ENCODE results near the gene TMEM176A.
A peak's percentile ranks its signal among the peaks of the same experiment; 100 is the strongest.
"Not testable (repeated sequence)": the region's sequence is repeated elsewhere in the genome, so short reads cannot be mapped to it uniquely, and the experiment has no call there.

The TMEM176A gene

GRCh38 chr7:150800581-150801241 is at the start of gene TMEM176A:
TSS of gene TMEM176A (plus strand) at chr7:150800769. CDS start at chr7:150801551, 782 bp downstream.
- no peak for DNase-seq (ENCODE audit: low read depth)

DNA sequence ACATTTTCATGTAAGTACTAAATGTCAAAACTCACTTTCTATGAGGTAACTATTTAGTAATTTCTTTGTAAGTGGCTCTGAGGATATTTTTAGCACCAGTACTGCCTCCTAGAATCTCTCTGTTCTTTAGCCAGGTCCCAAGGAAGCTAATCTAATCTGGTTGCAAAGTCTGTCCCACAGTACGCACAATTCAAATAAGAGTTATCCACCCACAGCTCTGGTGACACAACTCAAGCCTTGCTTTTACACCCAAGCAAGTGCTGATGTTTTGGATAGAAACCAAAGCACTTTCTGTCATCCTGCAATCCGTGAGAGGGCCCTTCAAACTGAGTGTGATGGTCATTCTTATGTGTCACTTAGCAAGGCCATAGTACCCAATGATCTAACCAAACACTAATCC is 48.9 kb upstream of the TMEM176A start:
- DNase-seq (ENCODE audit: low read depth) = no peak

GRCh38 chr7:150753239-150753638 is 47.3 kb upstream of the TMEM176A start:
- no peak for DNase-seq (ENCODE audit: low read depth)

- no peak for DNase-seq (ENCODE audit: low read depth)
Measured at GRCh38 chr7:150753826-150754603, 46.6 kb upstream of the TMEM176A start.

DNA sequence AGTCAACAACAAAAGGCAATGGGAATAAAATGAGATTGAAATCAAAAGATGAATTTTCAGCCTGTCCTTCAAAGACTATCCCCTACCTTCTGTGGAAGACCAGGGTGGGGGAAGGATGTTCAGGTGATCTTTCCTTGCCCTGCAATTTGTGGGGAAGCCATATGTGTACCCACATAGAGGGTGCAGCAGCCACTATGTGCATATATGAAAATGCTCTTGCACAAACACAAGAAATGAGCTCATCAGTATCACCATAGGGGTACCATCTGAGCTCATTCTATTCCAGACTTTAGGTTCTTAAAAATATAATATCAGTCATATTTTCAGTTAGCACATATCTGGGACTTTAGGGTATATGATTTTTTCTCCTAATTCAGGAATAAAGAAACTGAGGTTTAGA is 45.6 kb upstream of the TMEM176A start:
- no peak for DNase-seq (ENCODE audit: low read depth)

GRCh38 chr7:150755473-150756099 is 45.0 kb upstream of the TMEM176A start:
- peak; percentile 60 for DNase-seq (ENCODE audit: low read depth)

- no peak for DNase-seq (ENCODE audit: low read depth)
Measured at GRCh38 chr7:150756166-150756565, 44.4 kb upstream of the TMEM176A start.

- no peak for DNase-seq (ENCODE audit: low read depth)
Measured at GRCh38 chr7:150756858-150757257, 43.7 kb upstream of the TMEM176A start.

DNA sequence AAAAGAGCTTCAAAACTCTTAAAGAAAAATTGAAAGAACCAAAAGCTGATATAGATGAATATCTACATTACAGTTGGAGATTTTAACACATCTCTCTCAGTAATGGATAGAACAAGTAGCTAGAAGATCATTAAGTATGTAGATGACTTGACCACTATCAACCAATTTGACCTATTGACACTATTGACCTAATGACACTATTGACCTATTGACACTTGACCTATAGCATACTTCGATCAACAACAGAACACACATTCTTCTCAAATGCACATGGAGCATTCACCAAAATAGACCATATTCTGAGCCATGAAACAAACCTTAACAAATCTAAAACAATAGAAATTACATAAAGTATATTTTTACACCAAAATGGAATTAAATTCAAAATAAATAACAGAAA is 41.1 kb upstream of the TMEM176A start:
- DNase-seq (ENCODE audit: low read depth) = no peak

DNA sequence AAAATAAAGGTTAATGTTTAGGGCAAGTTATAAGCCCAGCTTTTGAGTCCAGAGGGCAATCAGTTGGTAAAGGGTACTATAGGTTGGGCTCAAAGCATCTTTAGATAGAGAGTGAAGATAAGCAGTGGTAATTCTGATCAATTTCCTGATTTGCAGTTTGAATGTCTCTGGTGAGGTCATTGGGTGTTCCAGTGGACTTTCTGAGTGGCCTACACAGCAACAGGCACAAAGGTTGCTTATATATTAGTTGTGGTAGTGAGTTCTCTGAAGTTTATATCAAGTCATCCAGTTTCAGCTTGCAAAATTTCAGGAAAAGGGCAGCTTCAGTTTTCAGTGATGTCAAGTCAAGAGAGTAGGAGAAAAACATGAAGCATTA is 34.2 kb upstream of the TMEM176A start:
- no peak for DNase-seq (ENCODE audit: low read depth)

- no peak for DNase-seq (ENCODE audit: low read depth)
Measured at GRCh38 chr7:150769768-150770167, 30.8 kb upstream of the TMEM176A start.

DNA sequence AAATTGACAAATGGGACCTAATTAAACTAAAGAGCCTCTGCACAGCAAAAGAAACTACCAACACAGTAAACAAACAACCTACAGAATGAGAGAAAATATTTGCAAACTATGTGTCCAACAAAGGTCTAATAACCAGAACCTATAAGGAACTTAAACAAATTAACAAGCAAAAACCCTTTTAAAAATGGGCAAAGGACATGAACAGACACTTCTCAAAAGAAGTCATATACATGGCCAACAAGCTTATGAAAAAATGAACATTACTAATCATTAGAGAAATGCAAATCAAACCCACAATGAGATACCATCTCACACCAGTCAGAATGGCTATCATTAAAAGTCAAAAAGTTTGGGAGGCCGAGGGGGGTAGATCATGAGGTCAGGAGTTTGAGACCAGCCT is 26.4 kb upstream of the TMEM176A start:
- DNase-seq (ENCODE audit: low read depth) = not testable (repeated sequence)

DNA sequence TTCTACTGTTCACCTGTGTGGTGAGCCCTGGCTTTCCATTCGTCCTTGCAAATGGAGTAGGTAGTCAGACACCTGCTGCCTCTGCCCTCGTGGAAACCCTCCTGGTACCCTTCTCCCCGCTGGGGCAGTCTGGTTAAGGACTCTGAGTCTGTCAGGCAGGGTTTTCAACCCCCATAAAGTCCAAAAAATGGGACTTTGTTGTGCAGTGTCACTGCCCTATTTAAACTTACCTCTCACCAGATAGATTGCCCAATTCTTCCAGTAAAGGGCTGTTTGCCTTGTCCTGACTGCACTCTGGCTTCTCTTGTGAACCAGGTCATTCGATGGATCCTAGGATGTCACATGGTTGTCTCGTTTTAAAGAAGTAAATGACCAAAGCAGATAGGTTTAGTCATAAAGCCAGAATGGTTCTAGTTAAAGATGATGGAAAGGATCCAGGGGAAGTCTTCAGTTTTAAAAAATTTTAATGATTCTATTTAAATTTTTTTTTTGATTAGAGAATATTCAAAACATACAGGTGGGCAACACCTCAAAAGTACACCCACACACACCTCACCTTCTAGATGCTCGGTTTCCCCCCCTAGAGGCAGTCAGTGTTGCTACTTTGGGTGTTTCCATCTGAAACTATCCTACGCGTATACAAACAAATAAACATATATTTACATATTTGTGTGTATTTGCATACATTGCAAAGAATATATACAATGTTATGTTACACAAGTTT is 22.4 kb upstream of the TMEM176A start:
- no peak for DNase-seq (ENCODE audit: low read depth)

GRCh38 chr7:150778738-150779301 is 21.7 kb upstream of the TMEM176A start:
- peak; percentile 57 for DNase-seq (ENCODE audit: low read depth)

GRCh38 chr7:150780292-150780691 is 20.3 kb upstream of the TMEM176A start:
- DNase-seq (ENCODE audit: low read depth) = no peak

DNA sequence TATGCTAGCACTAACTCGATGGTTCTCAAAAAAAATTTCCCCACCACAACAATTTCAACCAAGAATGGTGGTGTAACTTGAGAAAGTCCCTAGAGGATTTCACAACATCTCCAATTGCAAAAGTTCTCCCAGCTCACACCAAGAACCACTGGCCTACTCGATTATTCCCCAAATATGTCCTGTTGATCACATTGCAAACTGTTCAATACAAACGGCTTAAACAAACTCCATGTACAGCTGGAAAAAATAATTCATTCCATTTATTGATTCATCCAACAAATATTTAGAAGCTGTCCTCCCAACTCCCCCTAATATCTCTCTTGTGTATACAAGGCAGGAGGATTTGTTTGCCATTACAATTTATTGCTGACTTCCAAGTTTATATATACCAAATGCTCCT is 19.5 kb upstream of the TMEM176A start:
- no peak for DNase-seq (ENCODE audit: low read depth)

DNA sequence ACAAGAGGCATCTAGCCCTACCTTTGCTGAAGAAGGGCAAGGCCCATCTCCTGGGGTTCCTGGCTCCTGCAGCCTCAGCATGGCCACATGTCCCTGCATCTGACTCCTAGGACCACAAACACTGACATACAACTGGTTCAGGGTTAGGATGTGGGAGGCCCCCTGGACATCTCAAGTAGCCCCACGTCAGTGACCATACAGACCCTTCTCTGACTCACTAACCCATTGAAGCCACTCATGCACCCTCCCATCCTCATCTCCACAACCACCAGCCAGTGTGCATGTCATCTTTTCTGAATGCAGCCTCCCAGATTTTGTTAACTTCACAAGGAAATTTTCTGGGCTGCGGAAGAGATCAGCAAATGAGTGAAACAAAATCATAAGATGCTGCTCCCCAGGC is 18.6 kb upstream of the TMEM176A start:
- DNase-seq (ENCODE audit: low read depth) = no peak

GRCh38 chr7:150784120-150784736 is 16.3 kb upstream of the TMEM176A start:
- no peak for DNase-seq (ENCODE audit: low read depth)

- no peak for DNase-seq (ENCODE audit: low read depth)
Measured at GRCh38 chr7:150784954-150785353, 15.6 kb upstream of the TMEM176A start.

DNA sequence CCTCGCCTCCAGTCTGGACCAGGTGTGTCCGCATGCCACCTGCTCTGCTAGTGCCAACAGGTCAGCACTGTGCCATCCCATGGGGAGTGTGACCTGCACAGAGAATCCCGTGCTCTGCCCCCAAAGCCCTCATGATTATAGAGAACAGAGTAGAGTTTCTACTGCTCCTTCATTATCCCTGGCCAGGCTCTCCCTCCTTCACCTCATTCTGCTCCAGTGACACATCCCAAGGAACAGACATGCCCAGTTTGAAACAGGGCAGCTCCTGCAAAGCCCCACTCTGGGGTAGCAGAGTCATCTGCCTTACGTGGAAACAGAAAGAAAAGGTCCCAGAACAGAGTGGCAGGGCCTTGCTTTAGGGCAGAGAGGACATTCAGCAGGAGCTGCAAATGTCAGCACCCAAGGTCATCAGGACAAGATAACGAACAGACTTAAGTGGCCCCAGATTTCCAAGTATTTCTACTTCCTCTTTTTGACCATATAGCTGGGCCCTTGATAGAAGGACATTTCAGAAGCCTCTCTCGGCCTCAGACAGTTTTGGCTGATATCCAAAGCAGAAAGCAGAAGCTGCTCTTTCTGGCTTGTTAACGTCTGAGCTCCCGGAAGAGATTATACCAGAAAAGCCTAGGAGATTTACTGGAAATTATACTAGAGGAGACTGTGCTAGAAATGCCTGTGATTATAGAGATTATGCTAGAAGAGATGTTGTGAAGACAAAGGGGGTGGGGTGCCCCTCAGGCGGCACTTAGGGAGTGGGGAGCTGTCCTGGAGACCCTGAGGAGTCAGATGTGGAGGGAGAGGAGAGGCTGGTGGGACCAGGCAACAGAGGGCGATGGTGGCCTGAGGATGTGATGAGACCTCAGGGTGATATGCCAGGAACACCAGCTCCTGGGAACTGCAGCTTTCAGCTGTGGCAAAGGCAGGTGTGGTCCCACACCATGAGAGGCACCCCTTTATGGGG is 13.0 kb upstream of the TMEM176A start:
- no peak for DNase-seq (ENCODE audit: low read depth)

Data from activated T-helper 1 cell treated with Interleukin-2 at 50 U/mL for 16 hours (primary cell).